Measurements from ENCODE around the gene SLC4A1AP.

The SLC4A1AP gene

DNA sequence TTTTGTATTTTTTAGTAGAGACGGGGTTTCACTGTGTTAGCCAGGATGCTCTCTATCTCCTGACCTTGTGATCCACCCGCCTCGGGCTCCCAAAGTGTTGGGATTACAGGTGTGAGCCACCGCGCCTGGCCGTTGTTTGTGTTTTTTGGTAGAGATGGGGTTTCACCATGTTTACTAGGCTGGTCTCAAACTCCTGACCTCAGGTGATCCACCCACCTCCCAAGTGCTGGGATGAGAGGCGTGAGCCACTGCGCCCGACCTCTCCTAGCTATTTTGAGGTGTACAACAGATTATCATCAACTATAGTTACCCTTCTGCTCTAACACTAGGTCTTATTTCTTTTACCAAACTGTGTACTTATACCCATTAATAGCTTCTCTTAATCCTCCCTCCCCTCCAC, 78.9 kb downstream of the SLC4A1AP start:
- DNase-seq (ENCODE audit: low read depth), result no peak
